K562 (cell line): ENCODE measurements around the gene SOBP. TPM values are rescaled to one million over a fixed set of nuclear protein-coding genes. Genes with fewer than 3 reads are reported as not detected.

ENCODE experiments used
- ATF1 ChIP-seq, 2 experiments: fragments of 450-650 bp in 1 of 2; IDR thresholded peaks; 2 replicates each; pipeline ENCODE4 v1.6.1; 2016; ENCODE audit warnings: missing compliant biosample characterization in 1 of 2, missing genetic modification characterization in 1 of 2
- ATF7 ChIP-seq: fragments of 450-650 bp; IDR thresholded peaks from 2 replicates; pipeline ENCODE4 v1.7.1; 2014; ENCODE audit warnings: mild to moderate bottlenecking, moderate library complexity
- BRF1 ChIP-seq: IDR thresholded peaks from 3 replicates; pipeline ENCODE4 v1.6.1; 2011; ENCODE audit warnings: borderline replicate concordance, mild to moderate bottlenecking; ENCODE audit not compliant: insufficient read length; ENCODE audit errors: extremely low read depth
- CAMTA2 ChIP-seq: fragments of 250-450 bp; sonication (Bioruptor Pico); conservative IDR thresholded peaks from 2 replicates; pipeline ENCODE4 v1.5.1; 2022
- CHD4 ChIP-seq: fragments of 200-600 bp; sonication (generic); IDR thresholded peaks from 3 replicates; pipeline ENCODE4 v1.6.1; 2012; ENCODE audit warnings: low read depth, mild to moderate bottlenecking, mixed read lengths, low read length, inconsistent platforms; ENCODE audit not compliant: insufficient read depth, insufficient replicate concordance, poor library complexity, severe bottlenecking
- CREB5 ChIP-seq: fragments of 250-450 bp; sonication (Bioruptor Pico); IDR thresholded peaks from 2 replicates; pipeline ENCODE4 v1.5.0; 2020; ENCODE audit warnings: mild to moderate bottlenecking
- DPF2 ChIP-seq: fragments of 450-650 bp; IDR thresholded peaks from 2 replicates; pipeline ENCODE4 v1.6.1; 2016
- E2F6 ChIP-seq, 2 experiments: IDR thresholded peaks; 2 replicates each; pipeline ENCODE4 v1.6.1; 2011; ENCODE audit warnings: borderline replicate concordance in 1 of 2, control low read depth in 1 of 2, low read depth in 1 of 2, low read length in 1 of 2, mild to moderate bottlenecking in 1 of 2, mixed read lengths in 1 of 2, moderate library complexity in 1 of 2; ENCODE audit not compliant: insufficient read depth in 1 of 2, insufficient read length in 1 of 2, poor library complexity in 1 of 2, severe bottlenecking in 1 of 2; ENCODE audit errors: extremely low read depth in 1 of 2
- ELK1 ChIP-seq: sonication (generic); formaldehyde crosslinking; IDR thresholded peaks from 2 replicates; pipeline ENCODE4 v1.8.1; 2022; ENCODE audit warnings: missing genetic modification reagents
- HCFC1 ChIP-seq: IDR thresholded peaks from 2 replicates; pipeline ENCODE4 v1.6.1; 2012; ENCODE audit warnings: low read depth, low read length, improper control_type of control experiment
- HNRNPL ChIP-seq: fragments of 200-400 bp; formaldehyde crosslinking; IDR thresholded peaks from 2 replicates; pipeline ENCODE4 v1.6.1; 2017; ENCODE audit warnings: low read depth, mild to moderate bottlenecking, low read length
- NONO ChIP-seq, 2 experiments: fragments of 200-400 bp in 1 of 2; fragments of 450-650 bp in 1 of 2; formaldehyde crosslinking in 1 of 2; IDR thresholded peaks; 2 replicates each; pipeline ENCODE4 v1.6.1; 2017; ENCODE audit warnings: low read depth in 2 of 2, mild to moderate bottlenecking in 2 of 2, moderate library complexity in 2 of 2, low read length in 1 of 2
- NR2C1 ChIP-seq, 2 experiments: fragments of 450-650 bp; IDR thresholded peaks; 2 replicates each; pipeline ENCODE4 v1.6.1; 2017; ENCODE audit warnings: mild to moderate bottlenecking in 2 of 2, antibody characterized with exemption in 1 of 2, inconsistent platforms in 1 of 2, missing compliant biosample characterization in 1 of 2, missing genetic modification characterization in 1 of 2
- THRAP3 ChIP-seq: fragments of 450-650 bp; IDR thresholded peaks from 2 replicates; pipeline ENCODE4 v1.6.1; 2016; ENCODE audit warnings: mild to moderate bottlenecking, inconsistent platforms, borderline replicate concordance
- U2AF2 ChIP-seq: fragments of 200-400 bp; formaldehyde crosslinking; optimal IDR thresholded peaks from 2 replicates; pipeline ENCODE3; 2017; ENCODE audit warnings: low read depth, mild to moderate bottlenecking, low read length
- ZNF445 ChIP-seq: fragments of 250-450 bp; sonication (Bioruptor Pico); IDR thresholded peaks from 2 replicates; pipeline ENCODE4 v1.4.0; 2020; ENCODE audit warnings: low read depth, mild to moderate bottlenecking, moderate library complexity
- polyA plus RNA-seq, 8 experiments: library from polyadenylated mRNA; depleted of rRNA in 4 of 8; stranded (reverse) in 5 of 8; unstranded in 3 of 8; fragments of >200 nt; fragmentation: Nextera tagmentation in 2 of 8; fragmentation: Illumina TruSeq in 1 of 8; extraction: Ambion mirVana in 2 of 8; extraction: Trizol in 1 of 8; gene quantifications; 2 replicates each; pipeline versions ENCODE4 v1.2.1 to v1.2.3, GENCODE V29; 2011 to 2014; ENCODE audit warnings: inconsistent platforms in 1 of 8, missing spikeins in 1 of 8
- total RNA-seq, 7 experiments: library from RNA; depleted of rRNA in 6 of 7; stranded (reverse); fragments of >200 nt in 6 of 7; fragmentation: Illumina TruSeq in 2 of 7; extraction: Trizol in 2 of 7; gene quantifications; 2 replicates each; pipeline versions ENCODE4 v1.2.1 to v1.2.3, GENCODE V29; 2011 to 2021; ENCODE audit warnings: low replicate concordance in 1 of 7
- TF ChIP-seq, protein P1 (sequence below), 2 experiments: IDR thresholded peaks; 2 replicates each; pipeline ENCODE4 v1.6.1; 2012; ENCODE audit warnings: improper control_type of control experiment in 2 of 2, low read depth in 2 of 2, low read length in 2 of 2, borderline replicate concordance in 1 of 2
- TF ChIP-seq, protein P2 (sequence below): sonication (generic); formaldehyde crosslinking; IDR thresholded peaks from 2 replicates; pipeline ENCODE4 v1.8.0; 2022; ENCODE audit warnings: missing genetic modification reagents, mild to moderate bottlenecking, borderline replicate concordance

SOBP gene
- total and polyA plus RNA-seq, 9 of the 15 experiments (the other 6 are each of a cell fraction or from before 2014, with no cell fraction given): 0.16 TPM; not detected in 8

DNA sequence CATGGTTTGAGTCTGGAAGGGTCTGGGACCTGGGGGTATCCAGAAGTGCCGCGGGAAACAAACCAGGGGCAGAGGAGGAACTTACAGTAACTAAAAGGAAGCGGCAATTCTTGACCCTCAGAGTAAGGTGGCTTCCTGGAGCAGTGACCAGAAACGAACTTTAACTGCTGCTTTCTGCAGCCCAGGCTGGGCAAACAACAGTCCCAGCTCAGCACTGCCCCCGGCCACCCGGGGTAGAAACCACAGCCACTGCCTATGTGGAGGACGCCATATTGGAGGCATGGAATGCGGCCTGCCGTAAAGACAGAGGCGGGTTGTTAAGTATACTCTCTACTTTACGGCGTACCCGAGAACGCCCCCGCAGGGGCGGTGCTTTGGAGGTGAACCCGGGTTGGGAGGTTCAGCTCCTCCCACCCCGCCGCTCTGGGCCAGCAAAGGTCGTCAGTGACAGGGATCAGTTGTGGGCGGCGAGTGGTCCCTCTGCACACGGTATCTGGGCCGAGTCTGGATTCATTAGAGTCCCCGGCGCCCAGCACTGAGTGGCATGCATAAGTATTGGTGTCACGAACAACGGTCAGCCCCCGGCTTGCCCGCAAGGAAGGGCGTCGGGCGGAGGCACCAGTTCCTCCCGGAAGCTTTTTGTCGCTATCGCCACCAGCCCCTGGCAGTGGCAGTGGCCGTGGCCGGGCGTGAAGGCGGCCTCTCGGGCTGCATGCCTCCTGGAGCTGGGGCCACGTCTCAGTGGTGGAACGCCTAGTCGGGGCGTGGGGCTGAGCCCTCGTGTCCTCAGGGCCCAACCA, 30.4 kb upstream of the SOBP start, which contains the start of gene PDSS2 (continued):
- TF ChIP-seq ELK1 (CRISPR knock-in tag) (no peak), HNRNPL (0 out of 2 replicates have a peak, but pooled peaks have one; percentile 28), DPF2 (peak; percentile 69; the same call in 1 of the 2 replicates), CAMTA2 (no peak), ZNF445 (no peak), NR2C1 (IDR thresholded peaks at IDR 0.05) (peak; percentile 90), NR2C1 (tag; IDR thresholded peaks at IDR 0.05) (peak; percentile 88), E2F6 (IDR thresholded peaks at IDR 0.05; ENCODE audit: borderline replicate concordance in 1 of 2, extremely low read depth in 1 of 2, insufficient read depth in 1 of 2, insufficient read length in 1 of 2, low read depth in 1 of 2, low read length in 1 of 2, poor library complexity in 1 of 2, severe bottlenecking in 1 of 2) (peak; percentile 55 to 74), BRF1 (no peak), HCFC1 (peak; percentile 71), CHD4 (no peak), U2AF2 (no peak), THRAP3 (no peak), CREB5 (no peak), ATF7 (peak; percentile 80; the same call in 1 of the 2 replicates), ATF1 (CRISPR knock-in tag; IDR thresholded peaks at IDR 0.05) (no peak), ATF1 (tag; IDR thresholded peaks at IDR 0.05) (peak; percentile 66), NONO (IDR thresholded peaks at IDR 0.05; ENCODE audit: low read depth in 2 of 2, low read length in 1 of 2) (0 out of 4 replicates have a peak, but pooled peaks of 1 of the 2 experiments have one; percentile 24)
- TF ChIP-seq, protein P1, sequence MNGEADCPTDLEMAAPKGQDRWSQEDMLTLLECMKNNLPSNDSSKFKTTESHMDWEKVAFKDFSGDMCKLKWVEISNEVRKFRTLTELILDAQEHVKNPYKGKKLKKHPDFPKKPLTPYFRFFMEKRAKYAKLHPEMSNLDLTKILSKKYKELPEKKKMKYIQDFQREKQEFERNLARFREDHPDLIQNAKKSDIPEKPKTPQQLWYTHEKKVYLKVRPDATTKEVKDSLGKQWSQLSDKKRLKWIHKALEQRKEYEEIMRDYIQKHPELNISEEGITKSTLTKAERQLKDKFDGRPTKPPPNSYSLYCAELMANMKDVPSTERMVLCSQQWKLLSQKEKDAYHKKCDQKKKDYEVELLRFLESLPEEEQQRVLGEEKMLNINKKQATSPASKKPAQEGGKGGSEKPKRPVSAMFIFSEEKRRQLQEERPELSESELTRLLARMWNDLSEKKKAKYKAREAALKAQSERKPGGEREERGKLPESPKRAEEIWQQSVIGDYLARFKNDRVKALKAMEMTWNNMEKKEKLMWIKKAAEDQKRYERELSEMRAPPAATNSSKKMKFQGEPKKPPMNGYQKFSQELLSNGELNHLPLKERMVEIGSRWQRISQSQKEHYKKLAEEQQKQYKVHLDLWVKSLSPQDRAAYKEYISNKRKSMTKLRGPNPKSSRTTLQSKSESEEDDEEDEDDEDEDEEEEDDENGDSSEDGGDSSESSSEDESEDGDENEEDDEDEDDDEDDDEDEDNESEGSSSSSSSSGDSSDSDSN (IDR thresholded peaks at IDR 0.05; ENCODE audit: borderline replicate concordance in 1 of 2, low read depth in 2 of 2, low read length in 2 of 2): peak; percentile 65 to 69; a peak in 2 of 4 replicates
- TF ChIP-seq, protein P2, sequence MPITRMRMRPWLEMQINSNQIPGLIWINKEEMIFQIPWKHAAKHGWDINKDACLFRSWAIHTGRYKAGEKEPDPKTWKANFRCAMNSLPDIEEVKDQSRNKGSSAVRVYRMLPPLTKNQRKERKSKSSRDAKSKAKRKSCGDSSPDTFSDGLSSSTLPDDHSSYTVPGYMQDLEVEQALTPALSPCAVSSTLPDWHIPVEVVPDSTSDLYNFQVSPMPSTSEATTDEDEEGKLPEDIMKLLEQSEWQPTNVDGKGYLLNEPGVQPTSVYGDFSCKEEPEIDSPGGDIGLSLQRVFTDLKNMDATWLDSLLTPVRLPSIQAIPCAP (CRISPR knock-in tag): no peak
